DND-41 (cell line): ENCODE results near the gene KLHL3.

ENCODE experiments used
- EZH2 ChIP-seq: IDR thresholded peaks from 3 replicates; pipeline ENCODE4 v1.6.1; 2012; ENCODE audit warnings: borderline replicate concordance, low read depth, mild to moderate bottlenecking, moderate library complexity, low read length, inconsistent platforms; ENCODE audit not compliant: severe bottlenecking
- TF ChIP-seq, protein P1 (sequence below): IDR thresholded peaks from 2 replicates; pipeline ENCODE4 v1.5.1; 2012; ENCODE audit warnings: borderline replicate concordance, low read length, moderate library complexity, mild to moderate bottlenecking; ENCODE audit not compliant: poor library complexity, severe bottlenecking; ENCODE audit errors: extremely low read depth

DNA sequence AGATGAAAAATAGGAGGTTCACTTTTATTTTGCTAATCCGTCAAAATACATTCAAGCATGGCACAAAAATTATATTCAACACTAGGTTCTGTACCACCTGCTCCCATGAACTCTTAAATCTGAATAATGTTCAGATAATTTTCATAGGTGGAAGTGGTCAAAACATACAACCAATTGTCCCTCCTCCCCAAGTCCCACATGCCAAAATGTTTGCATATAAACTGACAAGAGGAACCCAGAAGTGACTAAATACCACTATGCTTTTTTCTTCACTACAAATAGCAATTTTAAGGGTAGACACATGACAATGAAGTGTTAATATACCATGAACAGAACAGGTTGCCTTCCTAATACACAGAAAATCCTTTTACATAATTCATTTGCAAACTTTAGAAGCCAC, 14.5 kb upstream of the KLHL3 start:
- TF ChIP-seq, protein P1, sequence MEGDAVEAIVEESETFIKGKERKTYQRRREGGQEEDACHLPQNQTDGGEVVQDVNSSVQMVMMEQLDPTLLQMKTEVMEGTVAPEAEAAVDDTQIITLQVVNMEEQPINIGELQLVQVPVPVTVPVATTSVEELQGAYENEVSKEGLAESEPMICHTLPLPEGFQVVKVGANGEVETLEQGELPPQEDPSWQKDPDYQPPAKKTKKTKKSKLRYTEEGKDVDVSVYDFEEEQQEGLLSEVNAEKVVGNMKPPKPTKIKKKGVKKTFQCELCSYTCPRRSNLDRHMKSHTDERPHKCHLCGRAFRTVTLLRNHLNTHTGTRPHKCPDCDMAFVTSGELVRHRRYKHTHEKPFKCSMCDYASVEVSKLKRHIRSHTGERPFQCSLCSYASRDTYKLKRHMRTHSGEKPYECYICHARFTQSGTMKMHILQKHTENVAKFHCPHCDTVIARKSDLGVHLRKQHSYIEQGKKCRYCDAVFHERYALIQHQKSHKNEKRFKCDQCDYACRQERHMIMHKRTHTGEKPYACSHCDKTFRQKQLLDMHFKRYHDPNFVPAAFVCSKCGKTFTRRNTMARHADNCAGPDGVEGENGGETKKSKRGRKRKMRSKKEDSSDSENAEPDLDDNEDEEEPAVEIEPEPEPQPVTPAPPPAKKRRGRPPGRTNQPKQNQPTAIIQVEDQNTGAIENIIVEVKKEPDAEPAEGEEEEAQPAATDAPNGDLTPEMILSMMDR, result no peak
- TF ChIP-seq EZH2, result no peak
